ENCODE results near the gene NTNG1.

GRCh38 chr1:107298526-107298925 is 157.7 kb downstream of the NTNG1 start:
- TF ChIP-seq, protein P1, sequence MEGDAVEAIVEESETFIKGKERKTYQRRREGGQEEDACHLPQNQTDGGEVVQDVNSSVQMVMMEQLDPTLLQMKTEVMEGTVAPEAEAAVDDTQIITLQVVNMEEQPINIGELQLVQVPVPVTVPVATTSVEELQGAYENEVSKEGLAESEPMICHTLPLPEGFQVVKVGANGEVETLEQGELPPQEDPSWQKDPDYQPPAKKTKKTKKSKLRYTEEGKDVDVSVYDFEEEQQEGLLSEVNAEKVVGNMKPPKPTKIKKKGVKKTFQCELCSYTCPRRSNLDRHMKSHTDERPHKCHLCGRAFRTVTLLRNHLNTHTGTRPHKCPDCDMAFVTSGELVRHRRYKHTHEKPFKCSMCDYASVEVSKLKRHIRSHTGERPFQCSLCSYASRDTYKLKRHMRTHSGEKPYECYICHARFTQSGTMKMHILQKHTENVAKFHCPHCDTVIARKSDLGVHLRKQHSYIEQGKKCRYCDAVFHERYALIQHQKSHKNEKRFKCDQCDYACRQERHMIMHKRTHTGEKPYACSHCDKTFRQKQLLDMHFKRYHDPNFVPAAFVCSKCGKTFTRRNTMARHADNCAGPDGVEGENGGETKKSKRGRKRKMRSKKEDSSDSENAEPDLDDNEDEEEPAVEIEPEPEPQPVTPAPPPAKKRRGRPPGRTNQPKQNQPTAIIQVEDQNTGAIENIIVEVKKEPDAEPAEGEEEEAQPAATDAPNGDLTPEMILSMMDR (IDR thresholded peaks at IDR 0.05; ENCODE audit: low read length), result no peak
- TF ChIP-seq EZH2 (optimal IDR thresholded peaks at IDR 0.05; ENCODE audit: low read depth, low read length), result no peak
- TF ChIP-seq EZH2phosphoT487 (IDR thresholded peaks at IDR 0.05; ENCODE audit: low read length), result no peak

Data from MM.1S (cell line).